ENCODE measurements around the gene BIRC2. TPM values are rescaled to one million over a fixed set of nuclear protein-coding genes. Genes with fewer than 3 reads are reported as not detected.

BIRC2 gene
- total RNA-seq, 1 donor from 2014 or later: 30.4 TPM

GRCh38 chr11:102413497-102413896 lies 66.5 kb downstream of the BIRC2 start:
- Histone ChIP-seq H3K36me3 (no peaks in the 10 kb centered on the region), H3K27me3 (ENCODE audit: low read depth) (no peaks in the 10 kb centered on the region), H3K4me3 (no peak overlapping the region), H3K27ac (replicated peaks) (no peak overlapping the region), H3K9me3 (replicated peaks) (peaks cover 22% of the 10 kb centered on the region), H3K4me1 (peaks cover 11% of the 10 kb centered on the region)
- TF ChIP-seq, protein P1, sequence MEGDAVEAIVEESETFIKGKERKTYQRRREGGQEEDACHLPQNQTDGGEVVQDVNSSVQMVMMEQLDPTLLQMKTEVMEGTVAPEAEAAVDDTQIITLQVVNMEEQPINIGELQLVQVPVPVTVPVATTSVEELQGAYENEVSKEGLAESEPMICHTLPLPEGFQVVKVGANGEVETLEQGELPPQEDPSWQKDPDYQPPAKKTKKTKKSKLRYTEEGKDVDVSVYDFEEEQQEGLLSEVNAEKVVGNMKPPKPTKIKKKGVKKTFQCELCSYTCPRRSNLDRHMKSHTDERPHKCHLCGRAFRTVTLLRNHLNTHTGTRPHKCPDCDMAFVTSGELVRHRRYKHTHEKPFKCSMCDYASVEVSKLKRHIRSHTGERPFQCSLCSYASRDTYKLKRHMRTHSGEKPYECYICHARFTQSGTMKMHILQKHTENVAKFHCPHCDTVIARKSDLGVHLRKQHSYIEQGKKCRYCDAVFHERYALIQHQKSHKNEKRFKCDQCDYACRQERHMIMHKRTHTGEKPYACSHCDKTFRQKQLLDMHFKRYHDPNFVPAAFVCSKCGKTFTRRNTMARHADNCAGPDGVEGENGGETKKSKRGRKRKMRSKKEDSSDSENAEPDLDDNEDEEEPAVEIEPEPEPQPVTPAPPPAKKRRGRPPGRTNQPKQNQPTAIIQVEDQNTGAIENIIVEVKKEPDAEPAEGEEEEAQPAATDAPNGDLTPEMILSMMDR (IDR thresholded peaks at IDR 0.05; ENCODE audit: borderline replicate concordance): no peak
- intact Hi-C loops (cut with micrococcal nuclease): no loop called here
- no peak for DNase-seq

DNA sequence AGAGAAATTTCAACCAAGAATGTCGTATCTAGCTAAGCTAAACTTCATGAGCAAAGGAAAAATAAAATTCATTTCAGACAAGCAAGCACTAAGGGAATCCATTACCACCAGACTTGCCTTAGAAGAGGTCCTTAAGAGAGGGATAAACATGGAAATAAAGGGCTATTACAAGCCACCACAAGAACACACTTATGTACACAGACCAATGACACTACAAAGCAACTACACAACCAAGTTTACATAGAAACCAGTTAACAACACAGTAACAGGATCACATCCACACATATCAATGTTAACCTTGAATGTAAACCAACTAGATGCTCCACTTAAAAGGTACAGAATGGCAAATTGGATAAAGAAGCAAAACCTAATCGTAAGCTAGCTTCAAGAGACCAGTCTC lies 67.5 kb downstream of the BIRC2 start:
- Histone ChIP-seq H3K36me3 (no peaks in the 10 kb centered on the region), H3K9me3 (replicated peaks) (peaks cover 26% of the 10 kb centered on the region), H3K27me3 (ENCODE audit: low read depth) (no peaks in the 10 kb centered on the region), H3K4me3 (no peak overlapping the region), H3K27ac (replicated peaks) (no peak overlapping the region), H3K4me1 (peaks cover 10% of the 10 kb centered on the region)
- no peak for DNase-seq
- intact Hi-C loops (cut with micrococcal nuclease): no loop called here
- TF ChIP-seq, protein P1 (IDR thresholded peaks at IDR 0.05; ENCODE audit: borderline replicate concordance): no peak

DNA sequence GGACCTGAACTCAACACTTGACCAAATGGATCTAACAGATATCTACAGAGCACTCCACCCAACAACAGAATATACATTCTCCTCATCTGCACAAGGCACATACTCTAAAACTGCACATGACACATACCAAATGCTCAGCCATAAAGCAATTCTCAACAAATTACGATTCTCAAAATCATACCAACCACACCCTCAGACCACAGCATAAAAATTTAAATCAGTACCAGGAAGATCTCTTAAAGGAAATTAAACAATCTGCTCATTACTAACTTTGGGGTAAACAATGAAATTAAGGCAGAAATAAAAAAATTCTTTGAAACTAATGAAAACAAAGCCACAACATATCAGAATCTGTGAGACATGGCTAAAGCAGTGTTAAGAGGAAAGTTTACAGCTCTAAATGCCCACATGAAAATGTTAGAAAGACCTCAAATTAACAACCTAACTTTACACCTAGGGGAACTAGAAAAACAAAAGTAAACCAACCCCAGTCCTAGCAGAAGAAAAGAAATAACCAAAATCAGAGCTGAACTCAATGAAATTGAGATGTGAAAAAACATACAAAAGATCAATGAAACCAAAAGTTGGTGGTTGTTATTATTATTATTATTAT lies 68.4 kb downstream of the BIRC2 start:
- no peaks in the 10 kb centered on the region for H3K36me3 ChIP-seq
- intact Hi-C loops (cut with micrococcal nuclease): no loop called here

GRCh38 chr11:102416976-102417375 lies 70.0 kb downstream of the BIRC2 start:
- Histone ChIP-seq H3K4me3 (no peak overlapping the region), H3K9me3 (replicated peaks) (peaks cover 26% of the 10 kb centered on the region), H3K36me3 (no peaks in the 10 kb centered on the region), H3K27me3 (ENCODE audit: low read depth) (no peaks in the 10 kb centered on the region), H3K4me1 (peaks cover 5% of the 10 kb centered on the region), H3K27ac (replicated peaks) (no peak overlapping the region)
- intact Hi-C loops (cut with micrococcal nuclease): no loop called here
- no peak for DNase-seq
- TF ChIP-seq, protein P1 (IDR thresholded peaks at IDR 0.05; ENCODE audit: borderline replicate concordance): no peak

More for the DNA sequence above, 68.4 kb downstream of the BIRC2 start:
- DNase-seq: no peak
- Histone ChIP-seq H3K9me3 (replicated peaks) (peaks cover 26% of the 10 kb centered on the region), H3K27me3 (ENCODE audit: low read depth) (no peaks in the 10 kb centered on the region), H3K4me1 (peaks cover 5% of the 10 kb centered on the region), H3K4me3 (no peak overlapping the region), H3K27ac (replicated peaks) (no peak overlapping the region)
- TF ChIP-seq, protein P1 (IDR thresholded peaks at IDR 0.05; ENCODE audit: borderline replicate concordance): no peak

DNA sequence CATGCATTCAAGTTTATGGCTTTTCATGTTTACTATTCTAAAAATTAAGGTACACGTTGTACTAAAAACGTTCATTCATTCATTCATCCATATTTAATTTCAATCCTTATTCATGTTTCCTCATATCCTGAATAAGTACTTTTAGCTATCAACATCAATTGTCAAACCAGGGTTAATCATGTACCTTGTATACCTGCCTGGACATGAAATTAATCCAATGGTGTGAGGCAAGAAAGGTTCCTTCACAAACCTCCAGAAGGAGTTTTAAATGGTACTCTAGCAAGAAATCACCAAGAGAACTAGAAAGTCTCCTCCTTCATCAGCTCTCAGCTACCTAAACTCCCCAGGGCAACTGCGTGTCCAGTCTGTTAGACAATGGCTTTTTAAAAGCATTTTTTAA lies 72.2 kb downstream of the BIRC2 start:
- Histone ChIP-seq H3K27ac (replicated peaks) (no peak overlapping the region), H3K27me3 (ENCODE audit: low read depth) (no peaks in the 10 kb centered on the region), H3K4me3 (no peak overlapping the region), H3K4me1 (peaks cover 13% of the 10 kb centered on the region), H3K9me3 (replicated peaks) (peaks cover 26% of the 10 kb centered on the region), H3K36me3 (no peaks in the 10 kb centered on the region)
- no peak for DNase-seq
- TF ChIP-seq, protein P1 (IDR thresholded peaks at IDR 0.05; ENCODE audit: borderline replicate concordance): no peak
- intact Hi-C loops (cut with micrococcal nuclease): no loop called here
